ENCODE measurements around the gene SH3PXD2A.

Gene SH3PXD2A

GRCh38 chr10:103890688-103891087 is 35.3 kb upstream of the SH3PXD2A start:
- Histone ChIP-seq H3K9me3 (ENCODE audit: control insufficient read depth in 2 of 2, low read length in 2 of 2) (no peaks in the 10 kb centered on the region), H3K36me3 (ENCODE audit: control insufficient read depth in 2 of 2, insufficient read depth in 2 of 2, low read length in 2 of 2) (peaks cover 5 to 21% of the 10 kb centered on the region in 2 donors), H3K4me1 (ENCODE audit: control insufficient read depth in 2 of 2, insufficient read depth in 2 of 2, low read length in 2 of 2) (peaks cover 49 to 63% of the 10 kb centered on the region in 2 donors), H3K9ac (ENCODE audit: low read depth in 1 of 2, low read length in 2 of 2) (peak overlapping the region; percentile 53 to 59), H3K27me3 (ENCODE audit: control insufficient read depth in 2 of 2, insufficient read depth in 2 of 2, low read length in 2 of 2) (no peaks in the 10 kb centered on the region), H3K4me3 (ENCODE audit: low read length in 2 of 2) (no peak overlapping the region), H3K27ac (ENCODE audit: low read depth in 2 of 2, low read length in 2 of 2) (peak overlapping the region; percentile 90 to 96)

DNA sequence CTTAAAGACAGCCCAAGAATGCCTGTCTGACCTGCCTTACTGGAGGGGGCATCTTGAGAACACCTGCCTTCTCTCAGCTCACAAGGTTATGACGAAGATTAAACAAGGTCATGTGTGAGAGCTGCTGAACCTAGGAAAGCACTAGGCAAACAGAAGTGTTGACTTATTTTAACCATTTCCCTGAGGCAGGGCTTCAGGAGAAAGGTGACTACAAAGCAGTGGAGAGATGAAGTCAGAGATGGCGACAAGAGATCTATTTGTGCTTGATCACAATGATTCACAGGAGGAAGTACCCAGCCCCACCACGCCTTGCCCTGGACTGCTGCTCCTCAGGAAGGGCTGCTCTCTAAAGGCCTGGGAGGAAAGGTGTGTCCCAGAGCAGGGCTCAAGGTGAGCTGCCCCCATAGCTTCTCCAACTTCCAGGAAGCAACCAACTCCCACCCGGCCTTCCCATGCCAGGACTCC is 34.9 kb upstream of the SH3PXD2A start:
- peaks cover 5 to 21% of the 10 kb centered on the region in 2 donors for H3K36me3 ChIP-seq (ENCODE audit: control insufficient read depth in 2 of 2, insufficient read depth in 2 of 2, low read length in 2 of 2)
- peak overlapping the region; percentile 13 to 29 for H3K4me3 ChIP-seq (ENCODE audit: low read length in 2 of 2)
- H3K9ac ChIP-seq (ENCODE audit: low read depth in 1 of 2, low read length in 2 of 2) = peak overlapping the region; percentile 53 to 59
- H3K4me1 ChIP-seq (ENCODE audit: control insufficient read depth in 2 of 2, insufficient read depth in 2 of 2, low read length in 2 of 2) = peaks cover 44 to 58% of the 10 kb centered on the region in 2 donors
- H3K27me3 ChIP-seq (ENCODE audit: control insufficient read depth in 2 of 2, insufficient read depth in 2 of 2, low read length in 2 of 2) = no peaks in the 10 kb centered on the region
- H3K27ac ChIP-seq (ENCODE audit: low read depth in 2 of 2, low read length in 2 of 2) = peak overlapping the region; percentile 90 to 96
- H3K9me3 ChIP-seq (ENCODE audit: control insufficient read depth in 2 of 2, low read length in 2 of 2) = no peaks in the 10 kb centered on the region

GRCh38 chr10:103889121-103889720 is 33.8 kb upstream of the SH3PXD2A start:
- Histone ChIP-seq H3K4me3 (ENCODE audit: low read length in 2 of 2) (no peak overlapping the region), H3K27ac (ENCODE audit: low read depth in 2 of 2, low read length in 2 of 2) (peak overlapping the region; percentile 90 to 96), H3K9ac (ENCODE audit: low read depth in 1 of 2, low read length in 2 of 2) (peak overlapping the region; percentile 52 to 56), H3K36me3 (ENCODE audit: control insufficient read depth in 2 of 2, insufficient read depth in 2 of 2, low read length in 2 of 2) (peaks cover 5 to 25% of the 10 kb centered on the region in 2 donors), H3K9me3 (ENCODE audit: control insufficient read depth in 2 of 2, low read length in 2 of 2) (no peaks in the 10 kb centered on the region), H3K4me1 (ENCODE audit: control insufficient read depth in 2 of 2, insufficient read depth in 2 of 2, low read length in 2 of 2) (peaks cover 34 to 50% of the 10 kb centered on the region in 2 donors), H3K27me3 (ENCODE audit: control insufficient read depth in 2 of 2, insufficient read depth in 2 of 2, low read length in 2 of 2) (no peaks in the 10 kb centered on the region)

DNA sequence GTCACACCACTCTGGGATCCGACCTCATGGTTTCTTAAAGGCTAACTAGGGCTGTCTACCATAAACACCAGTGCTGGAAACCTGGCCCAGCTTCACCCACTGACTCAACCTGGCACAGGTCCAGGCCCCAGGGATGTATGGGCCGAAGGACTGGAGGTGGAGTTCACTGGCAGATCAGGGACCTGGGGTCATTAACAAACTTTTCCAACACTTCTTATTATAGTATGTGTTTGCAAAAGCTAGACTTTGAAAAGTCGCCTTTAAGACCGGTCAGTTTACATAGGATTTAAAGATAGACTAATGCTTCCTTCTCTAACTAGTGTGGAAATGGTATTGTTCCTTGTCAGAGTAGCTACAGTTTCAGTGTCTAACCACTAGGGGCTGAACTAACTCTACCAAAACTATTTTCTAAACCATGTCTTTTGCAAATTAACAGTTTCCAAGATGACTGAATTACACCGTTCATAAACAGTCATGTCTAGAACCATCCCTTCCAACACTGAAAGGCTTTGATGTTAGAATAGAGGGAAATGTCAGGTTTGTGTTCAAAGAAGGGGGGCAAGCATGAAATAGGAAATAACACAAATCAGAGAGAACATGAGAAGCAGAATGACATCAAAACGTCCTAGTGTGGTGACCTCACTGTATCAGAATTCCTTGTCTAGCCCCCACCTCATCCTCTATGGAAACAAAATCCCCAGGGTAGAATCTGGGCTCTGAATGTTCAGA is 32.9 kb upstream of the SH3PXD2A start:
- H3K4me3 ChIP-seq (ENCODE audit: low read length in 2 of 2) = peak overlapping the region; percentile 26
- H3K9ac ChIP-seq (ENCODE audit: low read depth in 1 of 2, low read length in 2 of 2) = peak overlapping the region; percentile 52 to 56
- peak overlapping the region; percentile 90 to 96 for H3K27ac ChIP-seq (ENCODE audit: low read depth in 2 of 2, low read length in 2 of 2)
- H3K36me3 ChIP-seq (ENCODE audit: control insufficient read depth in 2 of 2, insufficient read depth in 2 of 2, low read length in 2 of 2) = peaks cover 5 to 27% of the 10 kb centered on the region in 2 donors
- no peaks in the 10 kb centered on the region for H3K9me3 ChIP-seq (ENCODE audit: control insufficient read depth in 2 of 2, low read length in 2 of 2)
- H3K4me1 ChIP-seq (ENCODE audit: control insufficient read depth in 2 of 2, insufficient read depth in 2 of 2, low read length in 2 of 2) = peaks cover 33 to 40% of the 10 kb centered on the region in 2 donors
- no peaks in the 10 kb centered on the region for H3K27me3 ChIP-seq (ENCODE audit: control insufficient read depth in 2 of 2, insufficient read depth in 2 of 2, low read length in 2 of 2)

DNA sequence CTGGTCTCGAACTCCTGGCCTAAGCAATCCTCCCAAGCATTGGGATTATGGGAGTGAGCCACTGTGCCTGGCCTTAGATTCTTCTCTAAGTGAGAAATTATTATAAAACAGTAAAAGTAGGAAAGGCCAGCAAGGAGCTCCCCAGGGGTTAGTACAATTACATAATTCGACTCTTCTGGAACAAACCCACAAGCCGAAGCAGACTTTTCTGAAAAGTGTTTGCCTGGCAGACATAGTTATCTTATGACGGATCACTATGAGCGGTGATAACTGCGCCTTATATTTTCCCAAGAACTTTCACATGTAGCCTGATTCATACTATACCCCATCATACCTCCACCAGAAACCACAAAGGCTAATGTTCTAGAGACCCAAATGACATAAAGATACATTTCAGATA is 30.2 kb upstream of the SH3PXD2A start:
- H3K27ac ChIP-seq (ENCODE audit: low read depth in 2 of 2, low read length in 2 of 2) = no peak overlapping the region
- peaks cover 26 to 37% of the 10 kb centered on the region in 2 donors for H3K4me1 ChIP-seq (ENCODE audit: control insufficient read depth in 2 of 2, insufficient read depth in 2 of 2, low read length in 2 of 2)
- no peak overlapping the region for H3K9ac ChIP-seq (ENCODE audit: low read depth in 1 of 2, low read length in 2 of 2)
- H3K27me3 ChIP-seq (ENCODE audit: control insufficient read depth in 2 of 2, insufficient read depth in 2 of 2, low read length in 2 of 2) = no peaks in the 10 kb centered on the region
- no peaks in the 10 kb centered on the region for H3K9me3 ChIP-seq (ENCODE audit: control insufficient read depth in 2 of 2, low read length in 2 of 2)
- H3K4me3 ChIP-seq (ENCODE audit: low read length in 2 of 2) = no peak overlapping the region
- H3K36me3 ChIP-seq (ENCODE audit: control insufficient read depth in 2 of 2, insufficient read depth in 2 of 2, low read length in 2 of 2) = peaks cover 21 to 42% of the 10 kb centered on the region in 2 donors

- Histone ChIP-seq H3K36me3 (ENCODE audit: control insufficient read depth in 2 of 2, insufficient read depth in 2 of 2, low read length in 2 of 2) (peaks cover 26 to 50% of the 10 kb centered on the region in 2 donors), H3K27ac (ENCODE audit: low read depth in 2 of 2, low read length in 2 of 2) (no peak overlapping the region), H3K4me3 (ENCODE audit: low read length in 2 of 2) (no peak overlapping the region), H3K9me3 (ENCODE audit: control insufficient read depth in 2 of 2, low read length in 2 of 2) (no peaks in the 10 kb centered on the region), H3K4me1 (ENCODE audit: control insufficient read depth in 2 of 2, insufficient read depth in 2 of 2, low read length in 2 of 2) (peaks cover 22 to 28% of the 10 kb centered on the region in 2 donors), H3K27me3 (ENCODE audit: control insufficient read depth in 2 of 2, insufficient read depth in 2 of 2, low read length in 2 of 2) (no peaks in the 10 kb centered on the region), H3K9ac (ENCODE audit: low read depth in 1 of 2, low read length in 2 of 2) (no peak overlapping the region)
Measured at GRCh38 chr10:103884681-103885139, 29.3 kb upstream of the SH3PXD2A start.

- H3K9me3 ChIP-seq (ENCODE audit: control insufficient read depth in 2 of 2, low read length in 2 of 2) = no peaks in the 10 kb centered on the region
- peaks cover 4 to 8% of the 10 kb centered on the region in 2 donors for H3K4me1 ChIP-seq (ENCODE audit: control insufficient read depth in 2 of 2, insufficient read depth in 2 of 2, low read length in 2 of 2)
- no peak overlapping the region for H3K27ac ChIP-seq (ENCODE audit: low read depth in 2 of 2, low read length in 2 of 2)
- H3K27me3 ChIP-seq (ENCODE audit: control insufficient read depth in 2 of 2, insufficient read depth in 2 of 2, low read length in 2 of 2) = no peaks in the 10 kb centered on the region
- H3K9ac ChIP-seq (ENCODE audit: low read depth in 1 of 2, low read length in 2 of 2) = no peak overlapping the region
- peaks cover 37 to 69% of the 10 kb centered on the region in 2 donors for H3K36me3 ChIP-seq (ENCODE audit: control insufficient read depth in 2 of 2, insufficient read depth in 2 of 2, low read length in 2 of 2)
- H3K4me3 ChIP-seq (ENCODE audit: low read length in 2 of 2) = no peak overlapping the region
Measured at GRCh38 chr10:103882285-103883007, 27.1 kb upstream of the SH3PXD2A start.

DNA sequence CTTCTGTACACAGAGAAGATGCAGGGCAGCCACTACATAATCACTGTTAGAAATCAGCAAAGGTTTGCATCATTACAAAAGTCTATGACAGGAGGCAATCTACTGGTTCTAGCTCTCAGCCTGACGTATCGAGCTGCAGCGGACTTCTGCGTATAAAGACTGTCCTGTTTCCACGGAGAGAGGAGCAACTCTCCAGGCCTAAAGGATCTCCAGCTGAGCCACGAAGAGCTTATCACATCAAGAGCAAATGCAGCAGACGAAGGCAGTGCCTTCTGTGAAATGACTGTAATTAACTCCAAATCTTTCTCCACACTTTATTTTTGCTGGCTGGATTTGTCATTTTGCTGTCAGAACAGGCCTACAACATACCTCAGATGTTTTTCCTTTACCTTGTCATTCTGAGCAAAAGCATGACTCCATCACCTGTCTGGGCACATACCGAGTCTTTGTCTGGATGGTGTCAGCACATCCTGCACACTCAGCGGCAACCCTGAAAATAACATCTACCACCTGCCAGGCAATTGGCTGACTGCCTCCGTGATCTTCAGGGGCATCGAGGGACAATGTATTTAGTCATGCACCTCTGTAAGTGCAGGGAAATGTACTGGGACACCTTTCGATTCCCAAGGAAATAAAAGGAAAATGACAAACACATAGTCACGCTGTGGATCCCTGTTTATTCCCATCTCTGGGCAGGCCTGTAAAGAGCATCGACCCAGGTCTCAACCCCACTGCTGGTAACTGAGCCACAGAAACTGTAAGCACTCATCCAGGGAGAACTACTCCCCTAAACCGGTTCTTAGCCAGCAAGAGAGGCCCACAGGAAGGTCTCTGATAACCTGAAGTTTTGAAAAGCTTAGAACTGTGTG is 26.3 kb upstream of the SH3PXD2A start:
- H3K36me3 ChIP-seq (ENCODE audit: control insufficient read depth in 2 of 2, insufficient read depth in 2 of 2, low read length in 2 of 2) = peaks cover 37 to 62% of the 10 kb centered on the region in 2 donors
- H3K27ac ChIP-seq (ENCODE audit: low read depth in 2 of 2, low read length in 2 of 2) = no peak overlapping the region
- no peak overlapping the region for H3K9ac ChIP-seq (ENCODE audit: low read depth in 1 of 2, low read length in 2 of 2)
- no peaks in the 10 kb centered on the region for H3K4me1 ChIP-seq (ENCODE audit: control insufficient read depth in 2 of 2, insufficient read depth in 2 of 2, low read length in 2 of 2)
- H3K9me3 ChIP-seq (ENCODE audit: control insufficient read depth in 2 of 2, low read length in 2 of 2) = no peaks in the 10 kb centered on the region
- H3K27me3 ChIP-seq (ENCODE audit: control insufficient read depth in 2 of 2, insufficient read depth in 2 of 2, low read length in 2 of 2) = no peaks in the 10 kb centered on the region
- no peak overlapping the region for H3K4me3 ChIP-seq (ENCODE audit: low read length in 2 of 2)

DNA sequence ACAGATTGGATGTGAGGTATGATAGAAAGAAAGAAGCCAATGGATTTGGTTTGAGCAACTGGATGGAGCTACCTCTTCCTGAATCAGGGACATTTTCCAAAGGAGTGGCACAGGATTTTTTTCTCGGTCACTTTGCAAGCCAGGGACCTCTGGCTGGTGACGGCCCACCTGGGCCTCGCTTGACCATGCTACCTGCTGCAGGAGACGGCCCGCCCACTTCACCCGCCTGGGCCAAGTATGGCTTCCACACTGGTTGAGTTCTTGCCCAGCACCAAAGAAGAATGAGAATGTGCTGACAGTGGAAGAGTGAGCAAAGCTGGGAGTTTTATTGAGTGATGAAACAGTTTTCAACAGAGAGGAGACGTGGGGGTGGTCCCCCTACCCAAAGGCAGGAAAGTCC is 24.5 kb upstream of the SH3PXD2A start:
- Histone ChIP-seq H3K36me3 (ENCODE audit: control insufficient read depth in 2 of 2, insufficient read depth in 2 of 2, low read length in 2 of 2) (peaks cover 37 to 60% of the 10 kb centered on the region in 2 donors), H3K27me3 (ENCODE audit: control insufficient read depth in 2 of 2, insufficient read depth in 2 of 2, low read length in 2 of 2) (no peaks in the 10 kb centered on the region), H3K27ac (ENCODE audit: low read depth in 2 of 2, low read length in 2 of 2) (no peak overlapping the region), H3K9ac (ENCODE audit: low read depth in 1 of 2, low read length in 2 of 2) (no peak overlapping the region), H3K4me1 (ENCODE audit: control insufficient read depth in 2 of 2, insufficient read depth in 2 of 2, low read length in 2 of 2) (no peaks in the 10 kb centered on the region), H3K4me3 (ENCODE audit: low read length in 2 of 2) (no peak overlapping the region), H3K9me3 (ENCODE audit: control insufficient read depth in 2 of 2, low read length in 2 of 2) (no peaks in the 10 kb centered on the region)

Data from mucosa of rectum (tissue), 2 donors.